COLO829 (cell line): ENCODE measurements around the gene HDGFL2.

Source experiments
- DNase-seq: peaks from one replicate; pipeline ENCODE4 v3.0.0; 2012; ENCODE audit warnings: low spot score

The HDGFL2 gene

DNA sequence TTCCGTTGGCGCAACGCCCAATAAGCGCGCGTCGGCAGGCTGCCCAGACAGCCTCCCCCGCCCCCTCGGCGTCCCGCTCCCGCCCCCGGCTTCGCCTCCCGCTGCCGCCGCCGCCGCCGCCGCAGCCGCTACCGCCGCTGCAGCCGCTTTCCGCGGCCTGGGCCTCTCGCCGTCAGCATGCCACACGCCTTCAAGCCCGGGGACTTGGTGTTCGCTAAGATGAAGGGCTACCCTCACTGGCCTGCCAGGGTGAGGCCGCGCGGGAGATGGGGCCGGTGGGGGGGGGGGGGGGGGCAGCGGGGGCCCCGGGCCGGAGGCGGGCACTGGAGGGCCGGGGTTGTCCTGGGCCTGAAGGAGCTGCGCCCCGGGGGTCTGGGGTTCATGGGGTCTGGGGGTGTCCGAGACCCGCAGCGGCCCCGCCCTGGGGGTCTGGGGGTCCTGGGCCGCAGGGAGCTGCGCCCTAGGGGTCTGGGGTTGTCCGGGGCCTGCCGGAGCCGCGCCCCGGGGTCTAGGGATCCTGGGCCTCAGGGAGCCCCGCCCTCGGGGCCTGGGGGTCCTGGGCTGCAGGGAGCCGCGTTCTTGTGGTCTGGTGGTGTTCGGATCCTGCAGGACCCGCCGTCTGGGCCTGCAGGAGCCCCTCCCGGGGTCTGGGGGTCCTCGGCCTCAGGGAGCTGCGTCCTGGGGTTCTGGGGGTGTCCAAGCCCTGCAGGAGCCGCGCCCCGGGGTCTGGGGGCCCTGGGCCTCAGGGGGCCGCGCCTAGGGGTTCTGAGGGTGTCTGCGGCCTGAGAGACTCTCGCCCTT, at the start of gene HDGFL2:
TSS of gene HDGFL2 (plus strand) at position 124 of the 801 bp plus-strand sequence. CDS start at position 178, 54 bp downstream.
- no peak for DNase-seq

DNA sequence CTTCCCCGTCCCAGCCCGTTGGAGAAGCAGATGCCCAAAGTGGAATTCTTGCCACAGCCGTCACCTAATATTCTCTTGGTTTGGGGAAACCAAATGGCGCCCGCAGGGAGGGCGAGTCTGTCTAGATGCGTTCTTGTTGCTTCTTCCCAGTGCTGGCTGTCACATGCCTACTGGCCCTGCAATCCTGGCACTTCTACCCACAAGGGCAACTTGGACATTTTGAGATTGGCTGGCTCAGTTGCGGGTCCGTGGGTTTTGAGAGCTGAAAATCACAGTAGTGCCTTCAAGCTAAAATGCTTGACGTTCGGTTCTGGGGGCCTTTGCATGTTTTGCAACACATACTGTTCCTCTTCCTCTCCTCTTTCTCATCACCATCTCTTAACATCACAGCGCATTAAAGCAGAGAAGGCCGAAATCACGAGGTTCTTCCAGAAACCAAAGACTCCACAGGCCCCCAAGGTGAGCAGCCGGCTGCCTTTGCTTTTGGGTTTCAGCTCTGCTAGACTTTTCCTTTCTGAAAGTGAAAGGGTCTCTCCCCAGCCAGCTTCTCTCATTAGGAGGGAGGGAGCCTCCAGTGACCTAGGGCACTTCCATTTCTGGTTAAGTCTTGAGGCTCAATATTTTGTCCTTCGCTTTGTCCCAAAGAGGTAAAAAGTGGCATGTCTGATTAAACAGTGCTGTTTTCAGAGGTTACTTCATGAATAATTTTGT, 48.5 kb upstream of the HDGFL2 start:
- no peak for DNase-seq

DNA sequence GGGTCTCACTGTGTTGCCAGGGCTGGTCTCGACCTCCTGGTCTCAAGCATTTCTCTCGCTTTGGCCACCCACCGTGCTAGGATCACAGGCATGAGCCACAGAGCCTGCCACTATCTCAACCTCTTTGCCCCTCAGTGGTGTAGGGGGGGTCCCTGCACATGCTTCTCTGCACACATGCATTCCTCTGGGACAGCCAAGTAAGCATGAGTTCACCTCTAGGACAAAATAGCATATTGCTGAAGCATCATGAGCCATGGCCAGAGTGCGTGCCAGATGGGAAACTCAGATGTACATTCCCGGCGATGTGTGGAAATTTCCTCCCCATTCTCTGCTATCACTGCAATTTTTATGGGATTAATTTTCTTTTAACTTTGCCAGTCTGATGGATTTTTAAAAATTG, 46.6 kb upstream of the HDGFL2 start:
- no peak for DNase-seq

DNA sequence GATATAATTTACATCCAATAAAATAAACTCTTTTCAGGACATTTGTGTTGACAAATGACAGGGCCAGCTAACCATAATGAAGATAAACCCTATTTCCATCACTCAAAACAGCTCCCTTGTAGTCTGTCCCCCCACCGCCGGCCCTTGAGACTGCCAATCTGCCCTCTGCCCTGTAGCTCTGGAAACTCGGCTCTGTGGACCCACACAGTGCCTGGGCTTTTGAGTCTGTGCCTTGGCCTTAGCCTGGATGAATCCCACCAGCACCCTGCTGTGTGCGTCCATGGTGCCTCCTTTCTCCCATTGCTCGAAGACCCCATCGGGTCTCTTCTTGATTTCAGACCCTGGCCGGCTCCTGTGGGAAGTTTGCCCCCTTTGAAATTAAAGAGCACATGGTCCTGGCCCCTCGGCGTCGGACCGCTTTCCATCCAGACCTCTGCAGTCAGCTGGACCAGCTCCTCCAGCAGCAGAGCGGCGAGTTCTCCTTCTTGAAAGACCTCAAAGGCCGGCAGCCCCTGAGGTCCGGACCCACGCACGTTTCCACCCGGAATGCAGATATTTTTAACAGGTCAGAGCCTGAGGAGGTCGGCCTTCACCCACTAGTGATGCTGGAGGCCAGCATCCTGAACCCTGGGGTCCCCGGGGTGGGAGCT, 43.6 kb upstream of the HDGFL2 start:
- no peak for DNase-seq

DNA sequence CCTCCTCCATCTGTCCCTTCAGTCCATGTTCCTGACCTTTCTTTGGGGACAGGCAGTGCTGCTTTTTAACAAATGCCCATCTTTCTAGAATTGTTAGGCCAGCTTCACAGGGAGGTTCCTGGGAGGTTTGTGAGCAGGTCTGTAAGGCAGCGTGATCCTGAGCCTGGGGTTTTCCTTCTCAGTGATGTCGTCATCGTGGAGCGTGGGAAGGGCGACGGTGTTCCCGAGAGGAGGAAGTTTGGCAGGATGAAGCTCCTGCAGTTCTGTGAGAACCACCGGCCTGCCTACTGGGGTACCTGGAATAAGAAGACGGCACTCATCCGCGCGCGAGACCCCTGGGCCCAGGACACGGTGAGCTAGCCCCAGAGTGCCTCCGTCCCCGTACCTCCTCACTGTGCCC, 42.8 kb upstream of the HDGFL2 start:
- no peak for DNase-seq

DNA sequence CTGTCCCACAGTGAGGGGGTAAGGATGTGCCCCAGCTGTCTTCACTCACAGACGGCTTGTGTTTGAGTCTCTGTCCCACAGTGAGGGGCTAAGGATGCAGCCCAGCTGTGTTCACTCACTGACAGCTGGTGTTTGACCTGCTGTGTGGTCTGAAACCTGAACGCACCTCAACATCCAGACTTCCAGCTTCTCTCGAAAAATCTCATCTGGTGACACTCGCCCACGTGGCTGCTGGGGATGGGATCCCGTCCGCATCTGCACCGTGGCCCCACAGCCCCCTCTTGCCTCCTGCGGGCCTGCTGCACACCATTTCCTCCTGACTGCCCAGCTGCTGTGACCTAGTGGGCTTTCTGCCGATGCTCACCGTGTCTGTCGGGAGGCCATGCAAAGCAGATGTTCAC, 42.3 kb upstream of the HDGFL2 start:
- no peak for DNase-seq

DNA sequence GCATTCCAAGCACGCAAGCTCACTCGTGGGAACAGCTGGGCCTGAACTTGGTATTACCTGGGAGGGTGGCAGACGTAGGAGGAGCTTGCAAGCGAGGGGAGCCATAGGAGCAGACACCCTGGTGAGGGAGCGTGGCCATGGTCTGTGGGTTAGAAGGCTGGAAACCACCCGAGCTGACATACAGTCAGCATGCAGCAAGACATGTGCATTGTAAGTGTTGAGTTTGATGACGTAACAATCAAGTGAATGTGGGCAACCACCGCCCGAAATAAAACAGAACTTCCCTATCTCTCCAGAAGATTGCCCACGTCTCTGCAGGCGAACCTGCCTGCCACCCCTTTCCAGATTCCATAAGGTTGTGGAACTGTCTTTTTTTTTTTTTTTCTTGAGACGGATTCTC, 41.3 kb upstream of the HDGFL2 start:
- no peak for DNase-seq

DNA sequence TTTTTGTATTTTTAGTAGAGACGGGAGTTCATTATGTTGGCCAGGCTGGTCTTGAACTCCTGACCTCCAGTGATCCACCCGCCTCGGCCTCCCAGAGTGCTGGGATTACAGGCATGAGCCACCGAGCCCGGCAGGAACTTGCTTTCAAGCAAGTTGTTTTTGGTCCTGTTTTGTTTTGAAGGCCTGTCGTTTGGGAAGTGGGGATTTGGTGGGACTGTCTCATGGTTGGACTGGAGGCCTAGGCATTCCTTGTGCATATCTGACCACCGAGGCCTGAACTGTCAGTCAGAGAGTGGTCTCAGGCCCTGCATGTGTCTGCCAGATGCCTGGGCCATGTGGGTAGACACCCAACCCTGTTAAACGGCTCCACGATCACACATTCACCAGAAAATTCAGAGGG, 40.8 kb upstream of the HDGFL2 start:
- no peak for DNase-seq

DNA sequence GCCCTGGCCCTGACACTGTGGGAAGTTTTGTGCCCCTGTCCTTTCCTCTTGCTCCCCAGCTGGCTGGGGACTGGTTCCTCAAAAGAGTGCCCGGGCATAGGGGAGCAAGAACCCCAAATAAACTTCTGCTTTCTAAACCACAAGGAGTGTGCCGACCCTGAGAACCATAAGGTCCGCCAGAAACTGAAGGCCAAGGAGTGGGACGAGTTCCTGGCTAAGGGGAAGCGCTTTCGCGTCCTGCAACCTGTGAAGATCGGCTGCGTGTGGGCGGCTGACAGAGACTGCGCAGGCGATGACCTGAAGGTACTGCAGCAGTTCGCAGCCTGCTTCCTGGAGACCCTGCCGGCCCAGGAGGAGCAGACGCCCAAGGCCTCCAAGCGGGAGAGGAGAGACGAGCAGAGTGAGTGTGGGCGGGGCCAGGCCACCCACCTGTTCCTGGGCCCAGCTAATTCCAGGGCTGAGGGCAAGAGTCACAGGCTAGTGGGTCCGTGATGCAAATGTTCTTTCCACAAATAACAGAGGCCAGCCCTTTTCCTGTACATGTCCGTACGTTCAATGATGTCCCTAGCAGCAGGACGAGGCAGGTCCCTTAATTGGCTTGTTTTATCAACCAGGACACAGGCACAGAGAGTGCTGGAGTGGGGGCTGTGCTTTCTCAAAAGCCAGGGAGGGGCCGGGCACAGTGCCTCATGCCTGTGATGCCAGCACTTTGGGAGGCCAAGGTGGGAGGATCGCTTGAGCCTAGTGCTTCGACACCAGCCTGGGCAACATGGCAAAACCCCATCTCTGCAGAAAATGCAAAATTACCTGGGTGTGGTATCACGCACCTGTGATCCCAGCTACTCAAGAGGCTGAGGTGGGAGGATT, 40.1 kb upstream of the HDGFL2 start:
- DNase-seq: no peak

DNA sequence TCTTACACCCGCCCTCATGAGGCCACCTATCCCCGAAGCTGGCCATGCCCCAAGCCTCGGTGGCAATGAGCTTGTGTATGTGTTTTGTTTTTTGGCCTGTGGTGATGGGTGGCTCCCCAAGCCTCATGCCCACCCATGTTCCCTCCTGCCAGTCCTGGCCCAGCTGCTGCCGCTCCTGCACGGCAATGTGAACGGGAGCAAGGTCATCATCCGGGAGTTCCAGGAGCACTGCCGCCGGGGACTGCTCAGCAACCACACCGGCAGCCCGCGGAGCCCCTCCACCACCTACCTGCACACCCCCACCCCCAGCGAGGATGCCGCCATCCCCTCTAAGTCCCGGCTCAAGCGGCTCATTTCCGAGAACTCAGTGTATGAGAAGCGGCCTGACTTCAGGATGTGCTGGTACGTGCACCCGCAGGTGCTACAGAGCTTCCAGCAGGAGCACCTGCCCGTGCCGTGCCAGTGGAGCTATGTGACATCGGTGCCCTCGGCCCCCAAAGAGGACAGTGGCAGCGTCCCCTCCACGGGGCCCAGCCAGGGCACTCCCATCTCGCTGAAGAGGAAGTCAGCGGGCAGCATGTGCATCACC, 39.1 kb upstream of the HDGFL2 start:
- DNase-seq: no peak

DNA sequence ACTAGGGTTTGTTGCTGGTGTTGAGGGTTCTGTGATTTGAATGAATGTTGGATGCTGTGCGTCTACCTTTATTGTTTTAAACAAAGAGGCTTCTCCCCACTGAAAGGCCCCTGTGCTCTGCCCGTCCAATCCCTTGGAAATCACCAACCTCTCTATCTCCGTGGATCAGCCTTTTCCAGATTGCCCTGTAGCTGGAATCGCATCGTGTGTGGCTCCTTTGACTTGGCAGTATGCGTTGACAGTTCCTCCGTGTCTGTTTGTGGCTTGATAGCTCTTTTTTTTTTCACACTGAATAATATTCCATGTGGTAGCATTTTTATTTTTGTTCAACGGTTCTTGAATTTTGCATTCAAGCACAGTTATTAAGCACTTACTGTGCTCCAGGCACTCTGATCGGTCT, 37.7 kb upstream of the HDGFL2 start:
- no peak for DNase-seq

DNA sequence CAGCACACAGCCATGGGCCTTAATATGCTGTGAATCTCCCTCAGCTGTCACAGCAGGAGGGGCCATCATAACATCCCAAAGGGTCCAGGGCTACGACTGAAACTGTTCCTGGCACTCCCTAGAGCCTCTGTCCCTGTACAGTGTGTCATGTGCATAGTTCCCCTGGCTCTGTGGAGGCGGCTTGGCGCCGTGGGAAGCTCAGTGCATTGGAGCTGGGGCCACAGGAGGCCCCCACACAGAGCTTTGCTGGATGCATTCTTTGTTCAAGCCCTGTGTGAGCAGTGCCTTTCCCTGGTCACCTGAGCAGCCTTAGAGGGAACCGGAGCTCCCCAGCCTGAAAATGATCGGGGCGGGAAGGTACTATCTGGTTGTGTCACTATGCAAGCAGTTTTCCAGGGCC, 35.9 kb upstream of the HDGFL2 start:
- no peak for DNase-seq

DNA sequence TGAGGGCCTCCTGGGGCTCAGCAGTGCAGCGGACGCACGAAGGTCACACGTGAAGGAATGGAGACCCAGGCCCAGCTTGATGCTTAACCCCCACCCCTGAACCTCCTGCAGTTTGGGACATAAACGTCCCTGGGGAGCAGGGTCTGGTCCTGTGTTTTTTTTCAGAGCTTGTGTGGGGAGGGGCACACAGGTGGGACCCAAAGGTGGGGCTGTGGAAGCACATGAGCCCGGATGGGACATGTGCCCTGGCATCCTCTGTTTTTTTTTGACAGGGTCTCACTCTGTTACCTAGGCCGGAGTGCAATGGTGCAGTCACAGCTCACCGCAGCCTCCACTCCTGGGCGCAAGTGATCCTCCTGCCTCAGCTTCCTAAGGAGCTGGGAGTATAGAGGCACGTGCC, 35.0 kb upstream of the HDGFL2 start:
- DNase-seq: no peak

DNA sequence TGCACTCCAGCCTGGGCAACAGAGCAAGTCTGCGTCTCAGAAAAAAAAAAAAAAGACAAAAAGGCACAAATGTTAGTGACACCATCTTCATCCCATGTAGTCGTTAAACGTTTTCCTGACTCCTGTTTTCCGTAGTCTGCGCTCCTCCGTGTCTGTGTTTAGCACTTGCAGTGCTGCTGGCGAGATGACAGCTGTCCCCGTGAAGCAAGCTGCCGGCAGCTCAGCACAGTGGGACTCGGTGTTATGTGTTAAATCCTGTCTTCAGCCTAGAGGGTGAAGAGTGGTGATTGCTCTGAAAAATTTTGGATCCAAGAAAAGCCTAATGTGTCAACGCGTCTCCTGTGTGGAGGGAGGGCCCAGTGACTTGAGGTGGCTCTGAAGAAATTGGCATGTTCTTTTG, 32.9 kb upstream of the HDGFL2 start:
- DNase-seq: no peak

DNA sequence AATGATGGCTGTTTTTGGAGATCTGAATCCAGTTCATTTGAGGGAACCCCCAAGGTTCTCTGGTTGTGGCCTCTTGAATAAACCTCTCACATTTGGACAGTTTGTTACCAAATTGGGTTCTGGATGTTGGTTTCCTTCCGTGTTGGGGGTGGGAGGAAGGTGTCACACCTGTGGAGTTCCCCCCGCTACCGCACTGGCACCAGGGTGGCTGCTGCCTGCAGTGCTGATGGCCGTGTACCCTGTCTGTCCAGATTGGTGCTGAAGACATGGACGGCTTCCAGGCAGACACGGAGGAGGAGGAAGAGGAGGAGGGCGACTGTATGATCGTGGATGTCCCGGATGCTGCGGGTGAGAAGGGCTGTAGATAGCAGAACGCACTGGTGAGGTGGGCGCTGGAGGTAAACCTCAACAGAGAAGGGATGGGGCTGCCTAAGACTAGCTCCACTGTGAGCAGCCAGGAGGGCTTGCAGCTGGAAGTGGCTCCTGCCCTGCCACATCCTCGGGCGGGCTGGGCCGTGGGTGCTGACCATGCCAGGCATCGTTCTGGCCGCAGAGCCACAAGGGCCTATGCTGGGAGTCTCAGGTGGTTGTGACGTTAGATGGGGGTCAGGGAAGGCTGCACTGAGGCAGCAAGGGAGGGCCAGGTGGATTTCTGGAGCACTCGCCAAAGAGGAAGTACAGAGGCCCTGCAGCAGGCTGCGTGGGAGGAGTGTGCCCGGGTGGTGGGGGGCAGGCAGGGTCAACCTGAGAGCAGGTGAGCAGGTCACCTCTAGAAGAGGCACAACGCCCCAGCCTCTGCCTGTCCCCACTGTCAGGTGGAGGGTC, 29.9 kb upstream of the HDGFL2 start:
- no peak for DNase-seq

DNA sequence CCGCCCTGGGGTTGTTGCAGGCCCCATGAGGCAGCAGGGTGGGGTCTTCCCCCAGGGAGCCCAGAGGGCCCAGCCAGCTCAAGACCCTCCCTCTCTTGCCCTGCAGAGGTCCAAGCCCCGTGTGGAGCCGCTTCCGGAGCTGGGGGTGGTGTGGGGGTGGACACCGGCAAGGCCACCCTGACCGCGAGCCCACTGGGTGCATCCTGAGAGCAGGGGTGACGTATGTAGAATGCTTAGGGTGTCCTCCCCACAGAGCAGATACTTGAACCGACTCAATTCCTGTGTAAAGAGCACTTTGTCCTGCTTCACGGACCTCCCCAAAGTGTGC, 29.3 kb upstream of the HDGFL2 start:
- no peak for DNase-seq

DNA sequence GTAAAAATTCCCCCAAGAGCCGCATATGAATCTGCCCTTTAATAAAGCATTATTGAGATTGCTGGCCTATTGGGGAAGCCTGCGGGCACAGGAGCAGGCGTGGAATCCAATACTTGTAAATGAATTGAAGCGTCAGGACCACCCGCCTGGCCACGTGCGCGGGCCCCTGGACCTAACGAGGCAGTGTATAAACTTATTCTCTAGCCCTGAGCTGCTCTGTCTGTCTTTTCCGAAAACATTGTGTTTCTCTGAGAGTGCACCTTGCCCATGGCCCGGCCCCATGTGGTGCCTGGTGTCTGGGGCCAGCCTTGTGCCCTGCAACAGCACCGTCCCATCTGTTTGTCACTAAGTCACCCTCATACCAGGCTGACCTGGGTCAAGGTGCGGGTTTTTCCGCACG, 28.9 kb upstream of the HDGFL2 start:
- no peak for DNase-seq

DNA sequence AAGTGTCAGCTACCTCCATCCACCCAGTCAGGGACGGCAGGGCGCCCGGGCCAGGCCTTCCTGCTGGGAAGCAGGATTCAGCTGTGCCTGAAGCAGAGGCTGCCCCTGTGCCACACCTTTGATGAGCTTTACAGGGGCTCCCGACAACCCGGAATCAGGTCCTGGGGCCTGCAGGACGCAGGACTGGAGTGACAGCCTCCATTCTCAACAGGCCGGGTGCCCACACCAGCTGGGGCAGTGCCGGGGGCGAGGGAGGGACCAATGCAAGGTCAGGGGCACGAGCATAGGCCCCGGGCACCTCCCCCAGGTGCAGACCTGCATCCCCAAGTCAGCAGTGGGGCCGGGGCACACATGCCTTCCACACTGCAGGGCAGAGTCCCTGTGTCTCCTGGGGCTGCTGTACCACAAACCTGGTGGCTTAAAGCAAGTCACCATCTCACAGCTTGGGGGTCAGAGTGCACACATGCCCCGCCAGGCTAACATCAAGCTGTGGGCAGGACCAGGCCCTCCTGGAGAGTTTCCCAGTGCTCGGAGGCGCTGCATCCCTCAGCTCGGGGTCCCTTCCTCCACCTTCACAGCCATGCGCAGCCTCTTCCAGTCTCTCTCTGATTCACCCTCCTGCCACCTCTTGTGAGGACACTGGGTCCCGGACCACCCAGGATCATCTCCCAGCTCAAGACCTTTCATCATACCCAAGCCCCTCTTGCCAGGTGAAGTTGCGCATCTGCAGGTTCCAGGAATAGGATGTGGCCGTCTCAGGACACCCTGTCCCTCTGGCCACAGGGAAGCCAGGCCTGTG, 27.9 kb upstream of the HDGFL2 start:
- DNase-seq: no peak

DNA sequence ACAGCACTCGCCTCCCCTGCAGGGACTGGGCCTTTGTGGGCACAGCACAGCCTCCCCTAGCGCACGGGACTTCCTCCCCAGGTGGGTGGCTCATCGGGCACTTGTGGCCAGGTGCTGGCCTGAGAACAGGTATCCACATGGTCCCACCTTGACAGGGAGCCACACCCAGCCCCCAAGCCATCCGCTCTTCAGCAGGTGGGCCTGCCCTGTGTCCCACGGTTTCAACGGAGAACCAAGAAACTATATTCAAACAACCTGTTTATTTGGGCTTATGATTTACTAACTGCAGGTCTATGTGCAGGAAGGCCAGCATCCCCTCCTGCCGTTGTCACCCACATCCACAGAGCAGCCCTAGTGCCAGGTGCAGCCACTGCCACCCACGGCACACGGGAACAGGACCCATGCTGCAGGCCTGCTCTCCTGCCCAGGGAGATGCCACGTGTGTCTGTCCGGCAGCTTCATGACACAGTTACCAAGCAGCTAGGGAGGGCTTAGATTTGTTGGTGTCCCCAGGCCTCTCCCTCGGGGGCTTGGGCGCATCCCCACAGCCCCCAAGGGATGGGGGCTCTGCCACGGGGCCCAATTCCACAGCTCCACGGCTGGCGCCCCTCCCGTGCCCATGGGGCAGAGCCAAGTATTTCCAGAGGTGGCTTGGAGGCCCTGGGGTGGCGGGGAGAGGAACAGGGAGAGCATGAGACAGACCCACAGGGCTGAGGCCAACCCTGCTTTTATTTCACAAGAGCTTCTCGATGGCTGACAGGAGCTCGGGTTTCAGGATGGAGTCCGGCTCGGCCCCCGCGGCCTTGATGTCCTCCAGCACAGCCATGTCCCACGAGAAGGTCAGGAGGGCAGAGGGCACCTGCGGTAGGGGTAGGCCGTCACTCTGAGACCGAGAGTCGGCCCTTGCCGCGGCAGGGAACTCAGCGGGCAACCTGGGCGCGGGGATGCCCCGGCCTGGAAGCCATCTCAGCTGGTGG, 27.0 kb upstream of the HDGFL2 start:
- DNase-seq: no peak
